Progenitor cell of endocrine pancreas (in vitro differentiated cells): Measurements from ENCODE around the gene JMJD4. TPM values are rescaled to one million over a fixed set of nuclear protein-coding genes. Genes with fewer than 3 reads are reported as not detected.

Experiments
- DNase-seq: peaks from one replicate; pipeline ENCODE4 v3.0.0; 2021; ENCODE audit warnings: low spot score; ENCODE audit not compliant: unreplicated experiment
- H3K27ac Mint-ChIP-seq: 2 replicates; pipeline ENCODE4 v1.8.0; 2021; ENCODE audit warnings: mild to moderate bottlenecking, moderate library complexity, mixed read lengths
- H3K27me3 Mint-ChIP-seq: 2 replicates; pipeline ENCODE4 v1.8.0; 2021; ENCODE audit warnings: mixed read lengths
- H3K36me3 Mint-ChIP-seq: 2 replicates; pipeline ENCODE4 v1.8.0; 2022; ENCODE audit warnings: mixed read lengths; ENCODE audit not compliant: insufficient read depth
- H3K4me1 Mint-ChIP-seq: 2 replicates; pipeline ENCODE4 v1.8.0; 2021; ENCODE audit warnings: low read depth, mixed read lengths
- H3K4me3 Mint-ChIP-seq: 2 replicates; pipeline ENCODE4 v1.8.0; 2021; ENCODE audit warnings: low read depth, mild to moderate bottlenecking, moderate library complexity, mixed read lengths
- H3K9me3 Mint-ChIP-seq: 2 replicates; pipeline ENCODE4 v1.8.0; 2021; ENCODE audit warnings: low read depth, mixed read lengths
- total RNA-seq: library from RNA; stranded (reverse); gene quantifications from 2 replicates; pipeline ENCODE4 v1.2.1, GENCODE V29; 2021
- TF ChIP-seq, protein P1 (sequence below): fragments of 200-600 bp; sonication (generic); IDR thresholded peaks from one replicate; pipeline ENCODE4 v1.5.0; 2021; ENCODE audit warnings: antibody characterized with exemption, mild to moderate bottlenecking; ENCODE audit not compliant: unreplicated experiment

The JMJD4 gene
- total RNA-seq, 1 donor from 2014 or later, result 26.4 TPM

DNA sequence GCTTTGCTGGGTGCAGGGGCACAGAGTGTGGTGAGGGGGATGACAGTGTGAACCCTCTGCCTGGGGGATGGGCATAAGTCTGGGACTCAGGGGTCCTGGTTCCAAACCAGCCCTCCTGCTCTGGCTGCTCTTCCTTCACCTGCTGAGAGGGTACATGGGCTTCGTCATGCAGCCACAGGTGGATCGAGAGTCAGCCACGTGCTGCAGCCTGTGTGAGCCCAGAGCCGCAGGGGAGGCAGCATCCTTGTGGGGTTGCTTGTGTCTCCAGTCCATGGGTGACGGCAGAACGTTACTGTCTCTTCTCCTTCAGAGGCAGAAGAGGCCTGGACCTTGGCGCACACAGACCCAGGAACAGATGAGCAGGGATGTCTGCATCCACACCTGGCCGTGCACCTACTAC lies 12.3 kb upstream of the JMJD4 start:
- Mint-ChIP-seq H3K9me3 (no peaks in the 10 kb centered on the region), H3K27ac (no peak overlapping the region), H3K27me3 (no peaks in the 10 kb centered on the region), H3K4me3 (no peak overlapping the region), H3K4me1 (no peaks in the 10 kb centered on the region), H3K36me3 (peaks cover 1% of the 10 kb centered on the region)
- TF ChIP-seq, protein P1, sequence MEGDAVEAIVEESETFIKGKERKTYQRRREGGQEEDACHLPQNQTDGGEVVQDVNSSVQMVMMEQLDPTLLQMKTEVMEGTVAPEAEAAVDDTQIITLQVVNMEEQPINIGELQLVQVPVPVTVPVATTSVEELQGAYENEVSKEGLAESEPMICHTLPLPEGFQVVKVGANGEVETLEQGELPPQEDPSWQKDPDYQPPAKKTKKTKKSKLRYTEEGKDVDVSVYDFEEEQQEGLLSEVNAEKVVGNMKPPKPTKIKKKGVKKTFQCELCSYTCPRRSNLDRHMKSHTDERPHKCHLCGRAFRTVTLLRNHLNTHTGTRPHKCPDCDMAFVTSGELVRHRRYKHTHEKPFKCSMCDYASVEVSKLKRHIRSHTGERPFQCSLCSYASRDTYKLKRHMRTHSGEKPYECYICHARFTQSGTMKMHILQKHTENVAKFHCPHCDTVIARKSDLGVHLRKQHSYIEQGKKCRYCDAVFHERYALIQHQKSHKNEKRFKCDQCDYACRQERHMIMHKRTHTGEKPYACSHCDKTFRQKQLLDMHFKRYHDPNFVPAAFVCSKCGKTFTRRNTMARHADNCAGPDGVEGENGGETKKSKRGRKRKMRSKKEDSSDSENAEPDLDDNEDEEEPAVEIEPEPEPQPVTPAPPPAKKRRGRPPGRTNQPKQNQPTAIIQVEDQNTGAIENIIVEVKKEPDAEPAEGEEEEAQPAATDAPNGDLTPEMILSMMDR, result no peak
- no peak for DNase-seq

DNA sequence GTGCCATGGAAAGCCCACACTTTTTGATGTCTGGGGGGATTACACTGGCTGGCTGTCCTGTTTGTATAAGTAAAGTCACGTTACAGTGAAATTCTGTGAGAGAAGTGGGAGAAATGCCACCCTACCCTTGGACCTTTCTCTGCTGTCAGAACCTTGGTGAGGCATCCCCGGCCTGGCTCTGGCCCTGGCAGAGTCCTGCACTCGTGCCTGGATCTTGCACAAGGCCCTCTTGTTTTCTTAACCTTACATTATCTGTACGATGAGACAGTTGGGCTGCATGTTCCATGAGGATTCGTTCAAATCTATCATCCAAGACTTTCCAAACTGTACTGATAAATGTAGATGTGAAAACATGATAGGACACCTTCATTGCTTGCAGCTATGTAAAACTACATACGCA lies 11.6 kb upstream of the JMJD4 start:
- Mint-ChIP-seq H3K36me3 (peaks cover 1% of the 10 kb centered on the region), H3K4me1 (no peaks in the 10 kb centered on the region), H3K9me3 (no peaks in the 10 kb centered on the region), H3K27me3 (no peaks in the 10 kb centered on the region), H3K27ac (peak overlapping the region; percentile 29), H3K4me3 (no peak overlapping the region)
- DNase-seq, result no peak
- TF ChIP-seq, protein P1, result no peak

DNA sequence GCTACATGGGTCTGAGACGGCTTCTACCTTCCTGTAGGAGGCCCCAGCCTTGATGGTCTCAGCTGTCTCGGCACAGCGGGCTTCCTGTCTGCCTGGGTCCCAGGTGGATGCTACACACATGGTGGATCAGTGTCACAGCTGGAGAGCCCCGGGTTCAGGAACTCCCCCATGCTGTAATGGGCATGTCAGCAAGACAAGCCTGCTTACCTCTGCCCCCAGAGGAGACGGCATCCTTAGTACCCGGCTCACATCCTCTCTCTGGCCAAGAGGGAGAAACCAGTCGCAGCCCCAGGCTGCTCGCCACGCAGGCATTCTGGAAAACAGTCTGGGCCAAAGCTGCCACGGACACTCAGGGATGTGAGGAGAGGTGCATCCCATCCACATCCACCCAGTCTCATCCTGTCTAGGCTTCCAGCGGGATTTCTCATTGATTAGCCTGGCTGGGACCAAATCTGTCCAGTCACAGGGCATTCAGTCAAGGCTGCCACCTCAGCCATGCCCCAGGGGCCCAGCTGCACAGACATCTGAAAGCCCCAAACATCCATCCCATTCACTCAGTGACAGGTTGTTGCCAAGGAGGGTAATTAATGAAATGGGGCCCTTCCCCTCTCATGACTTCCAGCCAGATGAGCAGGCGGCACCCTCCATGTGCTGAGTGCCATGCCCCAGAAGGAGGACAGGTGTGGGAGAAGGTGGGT lies 10.6 kb upstream of the JMJD4 start:
- no peaks in the 10 kb centered on the region for H3K4me1 Mint-ChIP-seq
- DNase-seq, result no peak
- peaks cover 1% of the 10 kb centered on the region for H3K36me3 Mint-ChIP-seq
- H3K9me3 Mint-ChIP-seq, result no peaks in the 10 kb centered on the region
- H3K27me3 Mint-ChIP-seq, result no peaks in the 10 kb centered on the region
- TF ChIP-seq, protein P1, result no peak
- H3K4me3 Mint-ChIP-seq, result no peak overlapping the region
- no peak overlapping the region for H3K27ac Mint-ChIP-seq

DNA sequence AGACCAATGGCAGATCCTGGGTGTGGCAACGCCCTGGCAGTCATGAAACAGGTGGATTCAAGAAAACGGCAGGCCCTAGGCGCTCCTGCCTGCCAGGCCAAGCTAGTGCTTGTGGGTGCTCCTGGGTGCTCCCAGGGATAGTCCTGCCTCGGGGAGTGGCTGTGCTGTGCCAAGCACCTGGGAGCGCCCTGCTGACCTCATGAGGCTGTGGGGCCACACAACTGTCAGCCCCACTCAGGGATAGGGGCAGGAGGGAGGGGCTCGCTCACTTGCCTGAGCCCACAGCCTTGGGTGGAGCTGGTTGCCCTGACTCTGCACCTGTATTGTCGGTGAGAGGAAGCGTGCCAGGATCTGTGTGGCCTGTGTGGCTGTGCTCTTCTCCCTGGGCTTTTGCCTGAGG lies 9.6 kb upstream of the JMJD4 start:
- no peaks in the 10 kb centered on the region for H3K4me1 Mint-ChIP-seq
- TF ChIP-seq, protein P1, result no peak
- no peak overlapping the region for H3K27ac Mint-ChIP-seq
- DNase-seq, result no peak
- no peaks in the 10 kb centered on the region for H3K9me3 Mint-ChIP-seq
- no peak overlapping the region for H3K4me3 Mint-ChIP-seq
- no peaks in the 10 kb centered on the region for H3K27me3 Mint-ChIP-seq
- peaks cover 1% of the 10 kb centered on the region for H3K36me3 Mint-ChIP-seq

DNA sequence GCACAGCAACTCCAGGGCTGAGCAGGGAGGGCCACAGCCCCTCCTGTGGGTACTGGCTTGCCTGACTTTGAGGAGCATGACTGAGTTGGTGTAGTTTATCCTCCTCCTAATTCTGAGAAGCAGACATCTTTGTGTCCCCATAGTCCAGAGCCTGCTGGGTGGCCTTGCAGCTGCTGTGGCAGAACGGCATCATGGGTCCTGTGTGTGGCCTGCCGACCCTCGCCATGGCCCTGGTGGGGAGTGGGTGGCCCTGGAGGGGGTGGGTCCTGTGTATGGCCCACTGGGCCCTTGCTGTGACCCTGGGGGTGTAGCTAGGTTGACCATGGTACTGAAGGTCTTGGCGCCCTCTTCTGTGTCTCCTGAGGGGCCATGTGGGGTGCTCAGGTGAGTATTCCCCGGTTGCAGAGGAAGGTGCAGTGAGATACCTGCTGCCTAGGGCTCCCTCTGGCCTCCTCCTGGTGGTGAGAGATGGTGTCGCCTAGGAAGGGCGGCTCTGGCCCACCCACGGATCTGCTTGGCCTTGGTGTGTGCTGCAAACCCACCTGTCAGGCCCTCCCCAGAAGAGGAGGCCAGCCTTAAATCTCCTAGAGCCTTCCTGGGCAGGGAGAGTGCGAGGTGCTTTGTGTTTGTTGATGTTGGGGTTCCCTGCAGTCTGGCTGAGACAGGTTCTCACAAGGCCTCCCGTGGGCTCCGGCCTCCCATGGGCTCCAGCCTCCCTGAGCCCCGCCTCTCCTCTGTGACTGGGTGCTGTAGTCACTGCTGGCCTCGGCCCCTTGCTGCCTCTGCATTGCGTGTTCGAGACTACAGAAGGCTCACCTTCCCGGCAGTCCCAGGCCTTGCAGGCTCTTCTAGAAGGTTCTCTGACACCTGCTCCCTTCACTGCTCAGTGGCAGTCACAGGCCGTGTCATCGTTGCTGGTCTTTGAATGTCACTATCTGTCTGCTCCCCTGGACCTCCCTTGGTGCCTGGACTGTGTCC lies 7.9 kb upstream of the JMJD4 start:
- TF ChIP-seq, protein P1, result no peak
- Mint-ChIP-seq H3K4me3 (no peak overlapping the region), H3K9me3 (no peaks in the 10 kb centered on the region), H3K4me1 (no peaks in the 10 kb centered on the region), H3K36me3 (no peaks in the 10 kb centered on the region), H3K27ac (no peak overlapping the region), H3K27me3 (no peaks in the 10 kb centered on the region)
- DNase-seq, result no peak
